Uterus (tissue), 2 donors: ENCODE measurements around the gene THSD4.

Source experiments
- POLR2A ChIP-seq, 2 donors: fragments of 450-650 bp; IDR thresholded peaks; one replicate each; pipeline ENCODE4 v1.6.1; 2016; ENCODE audit warnings: antibody characterized with exemption in 2 of 2, mild to moderate bottlenecking in 1 of 2, moderate library complexity in 1 of 2
- TF ChIP-seq, protein P1 (sequence below), 4 experiments: fragments of 200-600 bp in 2 of 4; fragments of 450-650 bp in 2 of 4; sonication (generic) in 2 of 4; IDR thresholded peaks; one replicate each; pipeline ENCODE4 v1.5.1; 2016 to 2019; ENCODE audit warnings: antibody characterized with exemption in 4 of 4, mild to moderate bottlenecking in 2 of 4, moderate library complexity in 1 of 4

DNA sequence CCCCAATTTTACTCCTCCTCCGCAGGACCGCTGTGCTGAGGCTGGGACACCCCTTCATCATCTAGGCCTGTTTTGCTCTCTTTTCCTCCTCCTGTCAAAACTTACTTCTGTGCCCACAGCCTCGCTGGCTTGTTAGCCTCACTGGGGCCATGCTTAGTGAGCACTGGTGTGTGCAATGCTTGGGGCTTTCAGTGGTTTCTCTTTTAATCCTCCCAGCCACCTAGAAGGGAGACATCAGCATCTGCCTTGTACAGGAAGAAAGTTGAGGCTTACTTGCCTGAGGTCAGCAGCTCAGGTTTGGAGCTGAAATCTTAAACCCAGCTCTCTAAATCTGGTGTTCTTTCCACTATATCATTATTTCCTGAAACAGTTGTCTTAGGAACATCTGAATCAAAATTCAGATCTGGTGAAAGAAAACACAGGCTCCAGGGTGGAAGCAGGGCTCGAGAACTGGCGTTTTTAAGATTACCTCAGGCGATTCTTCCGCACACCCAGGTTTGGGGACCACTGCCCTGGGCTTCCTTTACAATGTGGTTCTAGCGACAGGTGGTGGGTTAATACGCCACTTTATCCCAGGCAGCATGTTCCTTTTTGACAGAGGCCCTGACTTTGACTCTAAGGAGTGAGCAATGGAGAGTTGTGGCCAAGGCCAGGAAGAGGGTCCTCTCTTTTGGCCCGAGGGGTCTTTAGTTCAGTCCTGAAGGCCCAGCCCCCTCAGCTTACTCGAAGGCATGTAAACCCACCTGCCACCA is 3.8 kb downstream of the THSD4 start:
- TF ChIP-seq, protein P1, sequence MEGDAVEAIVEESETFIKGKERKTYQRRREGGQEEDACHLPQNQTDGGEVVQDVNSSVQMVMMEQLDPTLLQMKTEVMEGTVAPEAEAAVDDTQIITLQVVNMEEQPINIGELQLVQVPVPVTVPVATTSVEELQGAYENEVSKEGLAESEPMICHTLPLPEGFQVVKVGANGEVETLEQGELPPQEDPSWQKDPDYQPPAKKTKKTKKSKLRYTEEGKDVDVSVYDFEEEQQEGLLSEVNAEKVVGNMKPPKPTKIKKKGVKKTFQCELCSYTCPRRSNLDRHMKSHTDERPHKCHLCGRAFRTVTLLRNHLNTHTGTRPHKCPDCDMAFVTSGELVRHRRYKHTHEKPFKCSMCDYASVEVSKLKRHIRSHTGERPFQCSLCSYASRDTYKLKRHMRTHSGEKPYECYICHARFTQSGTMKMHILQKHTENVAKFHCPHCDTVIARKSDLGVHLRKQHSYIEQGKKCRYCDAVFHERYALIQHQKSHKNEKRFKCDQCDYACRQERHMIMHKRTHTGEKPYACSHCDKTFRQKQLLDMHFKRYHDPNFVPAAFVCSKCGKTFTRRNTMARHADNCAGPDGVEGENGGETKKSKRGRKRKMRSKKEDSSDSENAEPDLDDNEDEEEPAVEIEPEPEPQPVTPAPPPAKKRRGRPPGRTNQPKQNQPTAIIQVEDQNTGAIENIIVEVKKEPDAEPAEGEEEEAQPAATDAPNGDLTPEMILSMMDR (IDR thresholded peaks at IDR 0.05), result no peak
- TF ChIP-seq POLR2A (IDR thresholded peaks at IDR 0.05), result no peak
